IMR-90 (cell line): ENCODE data around the gene TBC1D23. TPM values are rescaled to one million over a fixed set of nuclear protein-coding genes. Genes with fewer than 3 reads are reported as not detected.

Experiments
- ATAC-seq: fragments of 200-7000 bp; cut with Tn5 transposase; 2 replicates; pipeline ENCODE4 v1.9.1; 2020; ENCODE audit warnings: low read depth, mild to moderate bottlenecking, moderate library complexity
- BruUV-seq: library from RNA; stranded (reverse); fragments of 400-500 nt; replicated peaks from 2 replicates; lab custom pipeline; 2021; lab: Mats Ljungman, UMichigan
- CTCF ChIA-PET: fragments of 300-600 bp; formaldehyde crosslinking; extraction: SDS; loops from one replicate; lab custom pipeline; 2021; ENCODE audit warnings: antibody characterized with exemption; lab: Yijun Ruan, JAX
- POLR2A ChIA-PET: fragments of 300-600 bp; sonication (Branson Sonifier 250); formaldehyde crosslinking; loops from one replicate; lab custom pipeline; 2022; ENCODE audit warnings: antibody characterized with exemption; ENCODE audit not compliant: unreplicated experiment; lab: Charles Lee
- DNase-seq: peaks from one replicate; pipeline ENCODE4 v3.0.0; 2013
- H2AFZ ChIP-seq: replicated peaks from 2 replicates; pipeline ENCODE3; 2013; ENCODE audit warnings: low read length, mild to moderate bottlenecking; ENCODE audit not compliant: poor library complexity
- H2AK5ac ChIP-seq: 2 replicates; pipeline ENCODE4 v1.6.1; 2013; ENCODE audit warnings: low read depth, low read length, inconsistent platforms
- H2AK9ac ChIP-seq: replicated peaks from 2 replicates; pipeline ENCODE3; 2013; ENCODE audit warnings: mild to moderate bottlenecking, low read depth, low read length, moderate library complexity; ENCODE audit not compliant: poor library complexity
- H2BK120ac ChIP-seq: 2 replicates; pipeline ENCODE4 v1.6.1; 2013; ENCODE audit warnings: low read depth, low read length, inconsistent platforms
- H2BK15ac ChIP-seq: 3 replicates; pipeline ENCODE4 v1.6.1; 2013; ENCODE audit warnings: low read depth, low read length, inconsistent platforms
- H2BK20ac ChIP-seq: 2 replicates; pipeline ENCODE4 v1.6.1; 2013; ENCODE audit warnings: low read depth, mild to moderate bottlenecking, inconsistent platforms, low read length, moderate library complexity
- H2BK5ac ChIP-seq: 2 replicates; pipeline ENCODE4 v1.6.1; 2013; ENCODE audit warnings: mild to moderate bottlenecking, low read depth, low read length, inconsistent platforms; ENCODE audit not compliant: poor library complexity, severe bottlenecking
- H3K14ac ChIP-seq: replicated peaks from 2 replicates; pipeline ENCODE4 v1.6.1; 2013; ENCODE audit warnings: low read depth, low read length, inconsistent platforms
- H3K18ac ChIP-seq: 2 replicates; pipeline ENCODE4 v1.6.1; 2013; ENCODE audit warnings: low read depth, low read length, control low read depth
- H3K23ac ChIP-seq: 2 replicates; pipeline ENCODE4 v1.6.1; 2013; ENCODE audit warnings: low read depth, low read length, inconsistent platforms
- H3K27ac ChIP-seq: 2 replicates; pipeline ENCODE4 v1.5.1; 2013; ENCODE audit warnings: mild to moderate bottlenecking, control low read depth, low read length; ENCODE audit not compliant: insufficient read depth
- H3K27me3 ChIP-seq: 2 replicates; pipeline ENCODE4 v1.6.1; 2013; ENCODE audit warnings: low read length; ENCODE audit not compliant: control insufficient read depth, insufficient read depth
- H3K36me3 ChIP-seq: 2 replicates; pipeline ENCODE4 v1.6.1; 2013; ENCODE audit warnings: low read length, mixed read lengths; ENCODE audit not compliant: control insufficient read depth, insufficient read depth
- H3K4ac ChIP-seq: 2 replicates; pipeline ENCODE4 v1.6.1; 2013; ENCODE audit warnings: low read depth, low read length, inconsistent platforms
- H3K4me1 ChIP-seq: 2 replicates; pipeline ENCODE4 v1.6.1; 2013; ENCODE audit warnings: low read length, mixed read lengths; ENCODE audit not compliant: control insufficient read depth, insufficient read depth
- H3K4me2 ChIP-seq: 2 replicates; pipeline ENCODE4 v1.6.1; 2013; ENCODE audit warnings: low read depth, mild to moderate bottlenecking, control low read depth, low read length, moderate library complexity
- H3K4me3 ChIP-seq: 2 replicates; pipeline ENCODE4 v1.5.1; 2013; ENCODE audit warnings: low read depth, mild to moderate bottlenecking, control low read depth, low read length, moderate library complexity; ENCODE audit not compliant: insufficient read depth
- H3K56ac ChIP-seq: 2 replicates; pipeline ENCODE4 v1.6.1; 2013; ENCODE audit warnings: low read length, inconsistent platforms; ENCODE audit not compliant: insufficient read depth; ENCODE audit errors: extremely low read depth
- H3K79me1 ChIP-seq, 2 experiments: 2 replicates each; pipeline ENCODE4 v1.6.1; 2013; ENCODE audit warnings: low read length in 2 of 2, inconsistent platforms in 1 of 2, low read depth in 1 of 2
- H3K9ac ChIP-seq: 2 replicates; pipeline ENCODE4 v1.6.1; 2013; ENCODE audit warnings: low read depth, low read length, control low read depth
- H3K9me1 ChIP-seq: 2 replicates; pipeline ENCODE4 v1.6.1; 2013; ENCODE audit warnings: low read length, inconsistent platforms; ENCODE audit not compliant: insufficient read depth
- H3K9me3 ChIP-seq: 2 replicates; pipeline ENCODE4 v1.6.1; 2013; ENCODE audit warnings: low read length; ENCODE audit not compliant: control insufficient read depth, insufficient read depth
- H4K20me1 ChIP-seq: 2 replicates; pipeline ENCODE4 v1.6.1; 2013; ENCODE audit warnings: low read length, inconsistent platforms; ENCODE audit not compliant: insufficient read depth
- H4K5ac ChIP-seq: 2 replicates; pipeline ENCODE4 v1.6.1; 2013; ENCODE audit warnings: mild to moderate bottlenecking, low read depth, low read length, control low read depth
- H4K8ac ChIP-seq, 2 experiments: 2 replicates each; pipeline ENCODE4 v1.6.1; 2013; ENCODE audit warnings: low read depth in 2 of 2, low read length in 2 of 2, control low read depth in 1 of 2, inconsistent platforms in 1 of 2
- H4K91ac ChIP-seq: 2 replicates; pipeline ENCODE4 v1.6.1; 2013; ENCODE audit warnings: low read depth, low read length, inconsistent platforms; ENCODE audit not compliant: insufficient read depth
- BHLHE40 ChIP-seq: fragments of 150-350 bp; IDR thresholded peaks from 2 replicates; pipeline ENCODE4 v1.6.1; 2016; ENCODE audit warnings: mild to moderate bottlenecking, low read depth, low read length
- CEBPB ChIP-seq: IDR thresholded peaks from 2 replicates; pipeline ENCODE4 v1.6.1; 2012; ENCODE audit warnings: low read depth, low read length, improper control_type of control experiment
- CHD1 ChIP-seq: IDR thresholded peaks from 2 replicates; pipeline ENCODE4 v1.6.1; 2012; ENCODE audit warnings: low read depth, low read length, improper control_type of control experiment
- ELK1 ChIP-seq: fragments of 150-350 bp; IDR thresholded peaks from 2 replicates; pipeline ENCODE4 v1.6.1; 2016; ENCODE audit warnings: low read depth, mild to moderate bottlenecking, low read length, moderate library complexity, borderline replicate concordance
- MXI1 ChIP-seq: IDR thresholded peaks from 2 replicates; pipeline ENCODE4 v1.6.1; 2012; ENCODE audit warnings: low read depth, mild to moderate bottlenecking, low read length, moderate library complexity, borderline replicate concordance
- NFE2L2 ChIP-seq: fragments of 150-350 bp; IDR thresholded peaks from 2 replicates; pipeline ENCODE4 v1.6.1; 2016; ENCODE audit warnings: low read depth, mild to moderate bottlenecking, low read length
- SMC3 ChIP-seq: fragments of 150-350 bp; IDR thresholded peaks from 2 replicates; pipeline ENCODE4 v1.6.1; 2016; ENCODE audit warnings: low read depth, mild to moderate bottlenecking, antibody characterized with exemption, low read length, moderate library complexity
- WGBS, 2 experiments: methylation state at CpG; one replicate each; pipeline versions ENCODE4 v1.1.5 to v1.1.7; 2013; ENCODE audit warnings: missing lambda C conversion rate in 2 of 2; ENCODE audit not compliant: insufficient read length in 1 of 2; ENCODE audit errors: extremely low coverage in 2 of 2; 5-methylcytosine and 5-hydroxymethylcytosine counted together
- dilution Hi-C: fragments of 300-500 bp; cut with HindIII; formaldehyde crosslinking; loops from one replicate; pipeline ENCODE4 v1.14.3; 2018; ENCODE audit warnings: low sequenced_read_pairs; ENCODE audit not compliant: unreplicated experiment
- in situ Hi-C: fragments of 300-500 bp; cut with MboI; formaldehyde crosslinking; loops from 3 replicates; pipeline ENCODE4 v1.14.3; 2019; ENCODE audit warnings: low sequenced_read_pairs, inconsistent platforms, mixed read lengths
- intact Hi-C: fragments of 100-400 bp; cut with micrococcal nuclease; formaldehyde crosslinking; loops from 2 replicates; pipeline ENCODE4 v1.10.0; 2022
- polyA plus RNA-seq, 3 experiments: library from polyadenylated mRNA; depleted of rRNA; stranded (reverse); fragments of >200 nt; gene quantifications; 2 replicates each; pipeline ENCODE4 v1.2.3, GENCODE V29; 2012; ENCODE audit warnings: low replicate concordance in 1 of 3
- total RNA-seq: library from RNA; depleted of rRNA; stranded (reverse); fragments of >200 nt; gene quantifications from 2 replicates; pipeline ENCODE4 v1.2.3, GENCODE V29; 2012

TBC1D23 gene
- total and polyA plus RNA-seq, 2 of the 4 experiments (the other 2 are of a cell fraction): 21.2 to 67.0 TPM

GRCh38 chr3:100297784-100298183 lies 37.0 kb downstream of the TBC1D23 start:
- no peaks in the 10 kb centered on the region for H3K9me3 ChIP-seq
- no peak overlapping the region for H3K9ac ChIP-seq
- no peak overlapping the region for H3K18ac ChIP-seq
- no peak overlapping the region for H4K91ac ChIP-seq
- peaks cover 6 to 11% of the 10 kb centered on the region in 2 experiments; a peak in 3 of 4 replicates for H3K79me1 ChIP-seq
- BruUV-seq: no TSS peak
- peak; percentile 67 for DNase-seq
- in situ Hi-C loops (no loop called here), dilution Hi-C loops (no loop called here), intact Hi-C loops (no loop called here)
- WGBS, 2 experiments: no CpG with 5 or more reads among the region's 2 CpGs
- no peak overlapping the region for H4K8ac ChIP-seq
- peak overlapping the region; percentile 3; the same call in 1 of the 2 replicates for H3K14ac ChIP-seq
- no peak overlapping the region for H3K27ac ChIP-seq
- no peak overlapping the region for H2AK9ac ChIP-seq
- H2AFZ ChIP-seq: no peak overlapping the region
- ChIA-PET POLR2A (no interaction called here), CTCF (no interaction called here)
- H3K4me1 ChIP-seq: no peaks in the 10 kb centered on the region
- H3K27me3 ChIP-seq: no peaks in the 10 kb centered on the region
- H2AK5ac ChIP-seq: no peak overlapping the region
- H3K9me1 ChIP-seq: no peaks in the 10 kb centered on the region
- H2BK5ac ChIP-seq: no peak overlapping the region
- H3K56ac ChIP-seq: no peak overlapping the region
- no peak overlapping the region for H4K5ac ChIP-seq
- H3K4me2 ChIP-seq: no peak overlapping the region
- H3K36me3 ChIP-seq: peaks cover 31% of the 10 kb centered on the region
- no peak overlapping the region for H2BK120ac ChIP-seq
- no peak overlapping the region for H3K4me3 ChIP-seq
- no peak overlapping the region for H3K23ac ChIP-seq
- no peak overlapping the region for H2BK20ac ChIP-seq
- ATAC-seq: peak; percentile 54; the same call in 1 of the 2 replicates
- no peak overlapping the region for H3K4ac ChIP-seq
- H4K20me1 ChIP-seq: no peaks in the 10 kb centered on the region
- no peak for TF ChIP-seq ELK1
- no peak for TF ChIP-seq CHD1
- TF ChIP-seq MXI1: no peak
- no peak for TF ChIP-seq CEBPB
- no peak for TF ChIP-seq SMC3
- TF ChIP-seq BHLHE40: no peak
- no peak for TF ChIP-seq NFE2L2
- H2BK15ac ChIP-seq: no peak overlapping the region
